Neural cell (in vitro differentiated cells): ENCODE data around the gene BRMS1. TPM values are rescaled to one million over a fixed set of nuclear protein-coding genes. Genes with fewer than 3 reads are reported as not detected.
"Not testable (repeated sequence)": the region's sequence is repeated elsewhere in the genome, so short reads cannot be mapped to it uniquely, and the experiment has no call there.

Experiments
- H2AFZ ChIP-seq: fragments of 200-600, 300-800 bp; sonication (generic), shearing (Covaris generic); 2 replicates; pipeline ENCODE4 v1.6.0; 2014; ENCODE audit warnings: low read depth, mild to moderate bottlenecking, antibody characterized with exemption, low read length, moderate library complexity
- H3F3A ChIP-seq: fragments of 200-600 bp; shearing (Covaris generic); 2 replicates; pipeline ENCODE4 v1.6.1; 2016; ENCODE audit warnings: mild to moderate bottlenecking, moderate library complexity, mixed read lengths, antibody characterized with exemption, low read length; ENCODE audit not compliant: insufficient read depth, poor library complexity, severe bottlenecking
- H3K27ac ChIP-seq: fragments of 200-600, 300-800 bp; sonication (generic), shearing (Covaris generic); 2 replicates; pipeline ENCODE4 v1.5.1; 2014; ENCODE audit warnings: mild to moderate bottlenecking, low read length, moderate library complexity
- H3K27me3 ChIP-seq: fragments of 300-800, 200-600 bp; sonication (generic), shearing (Covaris generic); 2 replicates; pipeline ENCODE4 v1.6.0; 2014; ENCODE audit warnings: mild to moderate bottlenecking, low read depth, low read length, moderate library complexity; ENCODE audit not compliant: insufficient read depth
- H3K36me3 ChIP-seq: fragments of 300-800, 200-600 bp; sonication (generic), shearing (Covaris generic); 2 replicates; pipeline ENCODE4 v1.5.1; 2014; ENCODE audit warnings: mild to moderate bottlenecking, antibody characterized with exemption, low read length, moderate library complexity; ENCODE audit not compliant: insufficient read depth
- H3K4me2 ChIP-seq: fragments of 300-800, 200-600 bp; sonication (generic), shearing (Covaris generic); 2 replicates; pipeline ENCODE4 v1.6.0; 2014; ENCODE audit warnings: mild to moderate bottlenecking, low read length
- H3K4me3 ChIP-seq: fragments of 300-800, 200-600 bp; sonication (generic), shearing (Covaris generic); 2 replicates; pipeline ENCODE4 v1.5.1; 2014; ENCODE audit warnings: mild to moderate bottlenecking, low read length, moderate library complexity
- H3K79me2 ChIP-seq: fragments of 200-600 bp; shearing (Covaris generic); replicated peaks from 2 replicates; pipeline ENCODE4 v1.6.0; 2014; ENCODE audit warnings: mild to moderate bottlenecking, low read length, moderate library complexity; ENCODE audit not compliant: insufficient read depth
- H3K9ac ChIP-seq: fragments of 300-800, 200-600 bp; sonication (generic), shearing (Covaris generic); 2 replicates; pipeline ENCODE4 v1.6.1; 2016; ENCODE audit warnings: mild to moderate bottlenecking, low read length, mixed read lengths
- H3K9me2 ChIP-seq: fragments of 200-600 bp; shearing (Covaris generic); 2 replicates; pipeline ENCODE4 v1.6.1; 2016; ENCODE audit warnings: mild to moderate bottlenecking, low read length, mixed read lengths; ENCODE audit not compliant: insufficient read depth
- H3K9me3 ChIP-seq: fragments of 200-600, 300-800 bp; sonication (generic), shearing (Covaris generic); 2 replicates; pipeline ENCODE4 v1.6.1; 2016; ENCODE audit warnings: mild to moderate bottlenecking, mixed run types, low read length, moderate library complexity, mixed read lengths
- H4K20me1 ChIP-seq: fragments of 200-600 bp; shearing (Covaris generic); 2 replicates; pipeline ENCODE4 v1.6.1; 2016; ENCODE audit warnings: mild to moderate bottlenecking, mixed run types; ENCODE audit not compliant: insufficient read depth
- EP300 ChIP-seq: fragments of 450-650 bp; conservative IDR thresholded peaks from 2 replicates; pipeline ENCODE4 v1.6.1; 2014; ENCODE audit warnings: antibody characterized with exemption, mild to moderate bottlenecking, moderate library complexity; ENCODE audit not compliant: poor library complexity, severe bottlenecking
- EZH2 ChIP-seq: fragments of 200-600, 300-800 bp; shearing (Covaris generic), sonication (generic); IDR thresholded peaks from 2 replicates; pipeline ENCODE4 v1.6.1; 2014; ENCODE audit warnings: antibody characterized with exemption, low read length, borderline replicate concordance, mild to moderate bottlenecking; ENCODE audit not compliant: insufficient read depth, poor library complexity, severe bottlenecking
- MXI1 ChIP-seq: fragments of 450-650 bp; conservative IDR thresholded peaks from 2 replicates; pipeline ENCODE4 v1.6.1; 2014; ENCODE audit warnings: antibody characterized with exemption, mild to moderate bottlenecking; ENCODE audit not compliant: poor library complexity, severe bottlenecking
- POLR2AphosphoS5 ChIP-seq: IDR thresholded peaks from 2 replicates; pipeline ENCODE4 v1.6.1; 2012
- RAD21 ChIP-seq: fragments of 450-650 bp; conservative IDR thresholded peaks from 2 replicates; pipeline ENCODE4 v1.6.1; 2014; ENCODE audit warnings: antibody characterized with exemption, mild to moderate bottlenecking, moderate library complexity
- SMC3 ChIP-seq: fragments of 450-650 bp; conservative IDR thresholded peaks from 2 replicates; pipeline ENCODE4 v1.6.1; 2014; ENCODE audit warnings: antibody characterized with exemption, mild to moderate bottlenecking, moderate library complexity; ENCODE audit not compliant: poor library complexity
- TAF1 ChIP-seq: IDR thresholded peaks from 2 replicates; pipeline ENCODE4 v1.6.1; 2012; ENCODE audit warnings: low read depth
- polyA plus RNA-seq: library from polyadenylated mRNA; depleted of rRNA; stranded (reverse); fragments of >200 nt; gene quantifications from 2 replicates; pipeline ENCODE4 v1.2.3, GENCODE V29; 2014
- TF ChIP-seq, protein P1 (sequence below): fragments of 450-650 bp; IDR thresholded peaks from 2 replicates; pipeline ENCODE4 v1.5.1; 2014; ENCODE audit warnings: antibody characterized with exemption, mild to moderate bottlenecking, moderate library complexity; ENCODE audit not compliant: poor library complexity, severe bottlenecking
- TF ChIP-seq, protein P2 (sequence below): IDR thresholded peaks from 2 replicates; pipeline ENCODE4 v1.6.1; 2012; ENCODE audit warnings: borderline replicate concordance

Gene BRMS1
- polyA plus RNA-seq, 1 donor from 2014 or later, result 78.3 TPM

DNA sequence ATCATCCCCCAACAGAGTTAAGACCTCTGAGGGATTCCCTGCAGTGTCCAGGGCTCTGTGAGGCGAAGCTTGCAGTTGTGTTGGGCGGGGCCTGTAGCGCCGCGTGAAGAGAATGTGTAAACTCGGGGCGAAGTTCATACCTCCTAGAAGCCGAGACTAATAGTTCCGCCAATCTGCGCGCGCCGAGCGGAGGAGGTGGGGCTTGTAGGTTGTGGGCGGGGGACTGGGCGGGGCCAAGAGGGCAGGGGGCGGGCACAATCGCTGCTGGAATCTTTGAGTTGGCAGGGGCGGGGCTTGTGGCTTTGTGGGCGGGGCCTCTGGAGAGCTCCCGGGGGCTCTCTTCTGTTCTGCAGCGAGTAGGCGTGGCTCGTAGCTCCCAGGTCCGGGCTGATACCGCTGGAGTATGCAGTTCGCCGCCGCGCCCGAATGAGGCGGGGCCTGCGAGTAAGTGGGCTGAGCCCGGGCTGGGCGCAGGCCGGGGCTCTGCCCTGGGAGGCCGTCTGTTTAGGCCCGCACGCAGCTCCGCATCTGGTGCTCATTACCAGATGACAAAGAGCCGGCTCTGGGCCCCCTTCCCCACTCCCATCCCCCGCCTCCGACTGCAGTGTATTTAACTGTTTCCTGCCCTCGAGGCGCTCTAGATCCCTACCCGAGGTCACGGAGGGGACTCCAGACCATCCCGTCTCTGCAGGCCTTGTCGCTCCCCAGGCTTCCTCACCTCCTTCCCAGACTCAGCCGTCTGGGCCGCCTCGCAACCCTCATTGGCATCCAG is 32.2 kb downstream of the BRMS1 start:
- Histone ChIP-seq H3K9me3 (no peaks in the 10 kb centered on the region), H3K27me3 (peaks cover 11% of the 10 kb centered on the region), H3F3A (no peaks in the 10 kb centered on the region), H3K27ac (peak overlapping the region; percentile 49), H3K9ac (peak overlapping the region; percentile 69), H4K20me1 (no peaks in the 10 kb centered on the region), H3K4me3 (peak overlapping the region; percentile 70), H3K79me2 (no peaks in the 10 kb centered on the region), H3K36me3 (no peaks in the 10 kb centered on the region), H2AFZ (peak overlapping the region; percentile 60), H3K4me2 (peak overlapping the region; percentile 59), H3K9me2 (no peaks in the 10 kb centered on the region)
- TF ChIP-seq RAD21, result no peak
- TF ChIP-seq POLR2AphosphoS5, result peak; percentile 53

DNA sequence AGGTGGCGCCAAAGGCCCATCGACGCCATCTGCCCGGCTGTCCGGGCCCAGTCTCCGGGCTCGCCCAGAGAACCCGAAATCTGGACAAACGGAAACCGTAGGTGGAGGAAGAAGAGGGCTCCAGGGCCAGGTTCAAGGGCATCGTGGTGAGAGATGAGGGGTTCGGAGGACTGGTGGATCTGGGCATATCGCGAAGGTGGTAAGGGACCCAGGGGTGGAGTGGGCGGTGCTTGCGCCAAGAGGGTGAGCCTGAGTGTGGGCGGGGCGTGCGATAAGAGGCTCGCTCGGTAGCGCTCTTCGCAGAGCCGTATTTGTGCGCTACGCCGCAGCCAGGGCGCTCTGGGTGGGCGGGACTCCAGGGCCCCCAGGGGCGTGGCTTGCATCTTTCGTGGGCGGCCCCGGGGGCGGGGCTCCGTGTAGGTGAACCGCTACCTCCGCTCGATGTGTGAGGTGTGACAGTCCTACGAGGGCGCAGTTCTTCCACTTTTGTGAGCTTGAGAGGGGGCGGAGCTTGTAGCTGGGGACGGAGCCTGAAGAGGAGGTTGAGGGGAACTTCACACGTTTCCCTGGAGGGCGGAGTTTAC is 32.8 kb downstream of the BRMS1 start:
- Histone ChIP-seq H4K20me1 (no peaks in the 10 kb centered on the region), H3K79me2 (no peaks in the 10 kb centered on the region), H3K9me2 (no peaks in the 10 kb centered on the region), H3K36me3 (no peaks in the 10 kb centered on the region), H3F3A (no peaks in the 10 kb centered on the region), H3K4me2 (no peak overlapping the region), H3K4me3 (peak overlapping the region; percentile 70), H3K27me3 (peaks cover 11% of the 10 kb centered on the region), H3K9me3 (no peaks in the 10 kb centered on the region), H3K9ac (peak overlapping the region; percentile 30), H2AFZ (no peak overlapping the region), H3K27ac (no peak overlapping the region)
- TF ChIP-seq MXI1 (peak; percentile 5), RAD21 (peak; percentile 69), TAF1 (no peak), SMC3 (peak; percentile 61)
- TF ChIP-seq, protein P1, sequence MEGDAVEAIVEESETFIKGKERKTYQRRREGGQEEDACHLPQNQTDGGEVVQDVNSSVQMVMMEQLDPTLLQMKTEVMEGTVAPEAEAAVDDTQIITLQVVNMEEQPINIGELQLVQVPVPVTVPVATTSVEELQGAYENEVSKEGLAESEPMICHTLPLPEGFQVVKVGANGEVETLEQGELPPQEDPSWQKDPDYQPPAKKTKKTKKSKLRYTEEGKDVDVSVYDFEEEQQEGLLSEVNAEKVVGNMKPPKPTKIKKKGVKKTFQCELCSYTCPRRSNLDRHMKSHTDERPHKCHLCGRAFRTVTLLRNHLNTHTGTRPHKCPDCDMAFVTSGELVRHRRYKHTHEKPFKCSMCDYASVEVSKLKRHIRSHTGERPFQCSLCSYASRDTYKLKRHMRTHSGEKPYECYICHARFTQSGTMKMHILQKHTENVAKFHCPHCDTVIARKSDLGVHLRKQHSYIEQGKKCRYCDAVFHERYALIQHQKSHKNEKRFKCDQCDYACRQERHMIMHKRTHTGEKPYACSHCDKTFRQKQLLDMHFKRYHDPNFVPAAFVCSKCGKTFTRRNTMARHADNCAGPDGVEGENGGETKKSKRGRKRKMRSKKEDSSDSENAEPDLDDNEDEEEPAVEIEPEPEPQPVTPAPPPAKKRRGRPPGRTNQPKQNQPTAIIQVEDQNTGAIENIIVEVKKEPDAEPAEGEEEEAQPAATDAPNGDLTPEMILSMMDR, result peak; percentile 69

GRCh38 chr11:66311470-66311964 is 33.4 kb downstream of the BRMS1 start:
- H3K4me2 ChIP-seq, result no peak overlapping the region
- H3F3A ChIP-seq, result no peaks in the 10 kb centered on the region
- H3K9me3 ChIP-seq, result no peaks in the 10 kb centered on the region
- no peak overlapping the region for H2AFZ ChIP-seq
- H3K27me3 ChIP-seq, result peaks cover 11% of the 10 kb centered on the region
- peak overlapping the region; percentile 70 for H3K4me3 ChIP-seq
- H3K36me3 ChIP-seq, result no peaks in the 10 kb centered on the region
- H3K9ac ChIP-seq, result peak overlapping the region; percentile 30
- H3K79me2 ChIP-seq, result no peaks in the 10 kb centered on the region
- H4K20me1 ChIP-seq, result no peaks in the 10 kb centered on the region
- no peak overlapping the region for H3K27ac ChIP-seq
- no peaks in the 10 kb centered on the region for H3K9me2 ChIP-seq
- TF ChIP-seq MXI1 (no peak), TAF1 (no peak), EP300 (no peak), POLR2AphosphoS5 (no peak), EZH2 (no peak)
- TF ChIP-seq, protein P2, sequence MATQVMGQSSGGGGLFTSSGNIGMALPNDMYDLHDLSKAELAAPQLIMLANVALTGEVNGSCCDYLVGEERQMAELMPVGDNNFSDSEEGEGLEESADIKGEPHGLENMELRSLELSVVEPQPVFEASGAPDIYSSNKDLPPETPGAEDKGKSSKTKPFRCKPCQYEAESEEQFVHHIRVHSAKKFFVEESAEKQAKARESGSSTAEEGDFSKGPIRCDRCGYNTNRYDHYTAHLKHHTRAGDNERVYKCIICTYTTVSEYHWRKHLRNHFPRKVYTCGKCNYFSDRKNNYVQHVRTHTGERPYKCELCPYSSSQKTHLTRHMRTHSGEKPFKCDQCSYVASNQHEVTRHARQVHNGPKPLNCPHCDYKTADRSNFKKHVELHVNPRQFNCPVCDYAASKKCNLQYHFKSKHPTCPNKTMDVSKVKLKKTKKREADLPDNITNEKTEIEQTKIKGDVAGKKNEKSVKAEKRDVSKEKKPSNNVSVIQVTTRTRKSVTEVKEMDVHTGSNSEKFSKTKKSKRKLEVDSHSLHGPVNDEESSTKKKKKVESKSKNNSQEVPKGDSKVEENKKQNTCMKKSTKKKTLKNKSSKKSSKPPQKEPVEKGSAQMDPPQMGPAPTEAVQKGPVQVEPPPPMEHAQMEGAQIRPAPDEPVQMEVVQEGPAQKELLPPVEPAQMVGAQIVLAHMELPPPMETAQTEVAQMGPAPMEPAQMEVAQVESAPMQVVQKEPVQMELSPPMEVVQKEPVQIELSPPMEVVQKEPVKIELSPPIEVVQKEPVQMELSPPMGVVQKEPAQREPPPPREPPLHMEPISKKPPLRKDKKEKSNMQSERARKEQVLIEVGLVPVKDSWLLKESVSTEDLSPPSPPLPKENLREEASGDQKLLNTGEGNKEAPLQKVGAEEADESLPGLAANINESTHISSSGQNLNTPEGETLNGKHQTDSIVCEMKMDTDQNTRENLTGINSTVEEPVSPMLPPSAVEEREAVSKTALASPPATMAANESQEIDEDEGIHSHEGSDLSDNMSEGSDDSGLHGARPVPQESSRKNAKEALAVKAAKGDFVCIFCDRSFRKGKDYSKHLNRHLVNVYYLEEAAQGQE, result no peak

DNA sequence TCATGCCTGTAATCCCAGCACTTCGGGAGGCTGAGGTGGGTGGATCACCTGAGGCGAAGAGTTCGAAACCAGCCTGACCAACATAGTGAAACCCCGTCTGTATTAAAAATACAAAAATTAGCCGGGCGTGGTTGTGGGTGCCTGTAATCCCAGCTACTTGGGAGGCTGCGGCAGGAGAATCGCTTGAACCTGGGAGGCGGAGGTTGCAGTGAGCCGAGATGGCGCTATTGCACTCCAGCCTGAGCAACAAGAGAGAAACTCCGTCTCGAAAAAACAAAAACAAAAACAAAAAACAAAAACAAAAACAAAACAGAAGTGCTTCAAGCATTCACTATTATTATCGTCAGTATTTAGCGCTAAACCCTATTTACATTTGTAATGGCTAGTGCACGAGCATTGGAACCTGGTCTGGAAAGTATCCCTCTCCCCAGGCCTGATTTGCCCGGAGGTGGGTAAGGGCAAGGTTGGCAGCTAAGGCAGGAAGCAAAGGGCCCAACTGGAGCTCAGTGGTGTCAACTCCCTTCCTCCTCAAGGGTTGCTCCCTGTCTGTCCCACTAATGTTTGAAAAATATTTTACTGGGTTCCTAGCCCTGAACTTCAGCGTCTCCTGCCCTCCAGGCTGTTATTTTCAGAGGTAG is 34.0 kb downstream of the BRMS1 start:
- H3K36me3 ChIP-seq, H4K20me1 ChIP-seq, H3K4me2 ChIP-seq, H3K9ac ChIP-seq, H3K4me3 ChIP-seq, H3K27ac ChIP-seq, H3K9me2 ChIP-seq, H2AFZ ChIP-seq, H3F3A ChIP-seq, H3K79me2 ChIP-seq, H3K9me3 ChIP-seq: not testable (repeated sequence)
- H3K27me3 ChIP-seq, result peaks cover 11% of the 10 kb centered on the region
